Adrenal gland (tissue), 5 donors: ENCODE measurements around the gene HES3.

Experiments
- CTCF ChIP-seq, 6 experiments: fragments of 450-650 bp in 4 of 6; fragments of 200-600 bp in 2 of 6; sonication (generic) in 1 of 6; IDR thresholded peaks; 1 replicate in 5 of 6; 2 replicates in 1 of 6; pipeline versions ENCODE4 v1.5.1 to v1.8.0; 2016 to 2021; ENCODE audit warnings: antibody characterized with exemption in 6 of 6, mild to moderate bottlenecking in 2 of 6, moderate library complexity in 1 of 6
- POLR2A ChIP-seq, 2 donors: fragments of 450-650 bp; IDR thresholded peaks; one replicate each; pipeline ENCODE4 v1.6.1; 2017; ENCODE audit warnings: antibody characterized with exemption in 2 of 2, mild to moderate bottlenecking in 2 of 2, moderate library complexity in 1 of 2
- donor health status: DM: no; HTN: no; CAD: no.

GRCh38 chr1:6241887-6242740 is 1.9 kb upstream of the HES3 start:
- TF ChIP-seq CTCF (IDR thresholded peaks at IDR 0.05) (no peak), POLR2A (IDR thresholded peaks at IDR 0.05) (no peak)
